ENCODE results near the gene SORL1-AS1.

GRCh38 chr11:121439337-121439736, 13.4 kb downstream of the SORL1-AS1 start:
- TF ChIP-seq POLR2A (IDR thresholded peaks at IDR 0.05) (no peak), CTCF (IDR thresholded peaks at IDR 0.05) (no peak), EP300 (IDR thresholded peaks at IDR 0.05) (no peak)
